ENCODE results near the gene PRKG1. TPM values are rescaled to one million over a fixed set of nuclear protein-coding genes. Genes with fewer than 3 reads are reported as not detected.
A peak's percentile ranks its signal among the peaks of the same experiment; 100 is the strongest.
"Not testable (repeated sequence)": the region's sequence is repeated elsewhere in the genome, so short reads cannot be mapped to it uniquely, and the experiment has no call there.

PRKG1 gene
- total RNA-seq, 4 donors from 2014 or later = 17.1 to 36.4 (median 25.8) TPM

- TF ChIP-seq CTCF (IDR thresholded peaks at IDR 0.05) = no peak
- ATAC-seq (ENCODE audit: low FRiP score) = no peak
- DNase-seq (ENCODE audit: low spot score) = no peak
Measured at GRCh38 chr10:51687296-51687695, 613.0 kb downstream of the PRKG1 start.

- ATAC-seq (ENCODE audit: low FRiP score); DNase-seq (ENCODE audit: low spot score): not testable (repeated sequence)
Measured at GRCh38 chr10:51688826-51689225, 614.5 kb downstream of the PRKG1 start.

GRCh38 chr10:51689536-51689935, 615.2 kb downstream of the PRKG1 start:
- TF ChIP-seq CTCF (IDR thresholded peaks at IDR 0.05) = no peak
- DNase-seq (ENCODE audit: low spot score) = no peak
- ATAC-seq (ENCODE audit: low FRiP score) = no peak

GRCh38 chr10:51691135-51691534, 616.8 kb downstream of the PRKG1 start:
- DNase-seq (ENCODE audit: low spot score) (no peak), ATAC-seq (ENCODE audit: low FRiP score) (no peak)
- no peak for TF ChIP-seq CTCF (IDR thresholded peaks at IDR 0.05)

- ATAC-seq (ENCODE audit: low FRiP score) = peak; percentile 72
- DNase-seq (ENCODE audit: low spot score) = no peak
- no peak for TF ChIP-seq CTCF (IDR thresholded peaks at IDR 0.05)
Measured at GRCh38 chr10:51694086-51694768, 619.9 kb downstream of the PRKG1 start.

- ATAC-seq (ENCODE audit: low FRiP score) (no peak), DNase-seq (ENCODE audit: low spot score) (no peak)
- no peak for TF ChIP-seq CTCF (IDR thresholded peaks at IDR 0.05)
Measured at GRCh38 chr10:51696251-51696650, 622.0 kb downstream of the PRKG1 start.

GRCh38 chr10:51698473-51699063, 624.3 kb downstream of the PRKG1 start:
- no peak for TF ChIP-seq CTCF (IDR thresholded peaks at IDR 0.05)
- ATAC-seq (ENCODE audit: low FRiP score) = no peak
- no peak for DNase-seq (ENCODE audit: low spot score)

Measured in omental fat pad (tissue), 4 donors.